NCI-H82 treated with DMSO at 0.1 percent for 48 hours (cell line): ENCODE results near the gene SNRPD3.
"Not testable (repeated sequence)": the region's sequence is repeated elsewhere in the genome, so short reads cannot be mapped to it uniquely, and the experiment has no call there.

ENCODE experiments used
- DNase-seq: peaks from one replicate; lab custom pipeline; 2025; ENCODE audit not compliant: unreplicated experiment; lab: John Stamatoyannopoulos, UW

SNRPD3 gene

DNA sequence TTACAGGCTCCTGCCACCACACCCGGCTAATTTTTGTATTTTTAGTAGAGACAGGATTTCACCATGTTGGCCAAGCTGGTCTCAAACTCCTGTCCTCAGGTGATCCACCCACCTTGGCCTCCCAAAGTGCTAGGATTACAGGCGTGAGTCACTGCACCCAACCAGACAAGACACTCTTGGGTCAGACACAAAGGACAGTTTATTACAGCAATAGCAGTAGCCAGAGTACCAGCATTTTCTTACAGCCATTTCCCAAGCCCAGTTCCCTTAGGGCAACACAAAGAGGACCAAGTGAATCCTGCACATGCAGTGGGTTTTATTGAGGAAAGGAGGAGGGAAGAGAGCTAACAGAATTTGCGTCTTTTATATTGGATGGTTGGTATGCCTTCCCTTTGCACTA, 24.8 kb upstream of the SNRPD3 start:
- not testable (repeated sequence) for DNase-seq

DNA sequence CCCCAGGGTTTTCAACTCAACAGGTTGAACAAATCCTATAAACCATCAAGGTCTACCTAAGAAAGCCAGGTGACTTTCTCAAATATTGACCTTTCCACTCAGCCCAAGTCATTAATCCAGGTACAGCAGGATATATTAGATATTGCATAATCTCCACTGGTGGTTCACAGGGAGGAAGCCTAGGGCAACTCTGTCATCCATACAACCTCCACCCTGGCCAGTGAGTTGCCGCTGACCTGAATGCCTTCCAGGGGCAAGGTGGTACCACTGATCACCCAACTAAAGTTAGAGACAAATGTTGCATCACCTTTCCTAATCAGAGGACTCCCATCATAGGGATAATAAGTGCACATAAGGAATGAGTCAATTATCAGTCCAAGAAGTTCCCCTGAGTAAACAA, 23.7 kb upstream of the SNRPD3 start:
- no peak for DNase-seq

DNA sequence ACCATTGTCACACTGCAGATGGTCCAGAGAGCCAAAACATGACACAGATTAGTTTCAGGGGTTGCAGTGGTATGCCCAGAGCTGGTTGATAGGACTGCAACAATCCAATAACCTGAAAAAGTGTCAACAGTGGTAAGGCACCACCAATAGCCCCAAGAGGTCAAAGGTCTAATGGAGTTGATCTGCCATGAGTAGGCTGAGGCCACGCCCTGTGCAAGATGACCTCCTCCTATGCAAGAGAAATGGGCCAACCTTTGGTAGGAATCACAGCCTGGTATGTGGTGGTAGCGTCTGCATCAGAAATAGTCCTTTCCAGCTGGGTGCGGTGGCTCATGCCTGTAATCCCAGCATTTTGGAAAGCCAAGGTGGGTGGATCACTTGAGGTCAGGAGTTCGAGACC, 20.5 kb upstream of the SNRPD3 start:
- DNase-seq, result no peak

DNA sequence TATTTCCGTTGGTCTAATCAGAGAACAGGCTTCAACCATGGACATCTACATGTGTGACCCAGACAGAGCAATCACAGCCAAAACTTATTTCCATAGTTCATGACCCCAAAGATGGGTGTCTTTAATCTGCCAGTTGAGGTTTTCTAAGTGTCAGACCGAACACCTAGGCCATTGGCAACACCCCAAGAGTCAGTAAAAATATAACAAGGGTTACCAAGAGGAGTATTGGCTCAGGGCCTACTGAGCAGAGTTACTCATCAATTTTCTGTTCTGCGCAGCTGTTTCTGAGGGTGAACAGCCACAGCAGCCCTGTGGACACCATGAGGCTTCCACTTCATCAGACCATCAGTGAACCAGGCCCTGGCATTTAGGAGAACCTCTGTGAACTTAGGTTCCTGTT, 19.7 kb upstream of the SNRPD3 start:
- DNase-seq, result no peak

DNA sequence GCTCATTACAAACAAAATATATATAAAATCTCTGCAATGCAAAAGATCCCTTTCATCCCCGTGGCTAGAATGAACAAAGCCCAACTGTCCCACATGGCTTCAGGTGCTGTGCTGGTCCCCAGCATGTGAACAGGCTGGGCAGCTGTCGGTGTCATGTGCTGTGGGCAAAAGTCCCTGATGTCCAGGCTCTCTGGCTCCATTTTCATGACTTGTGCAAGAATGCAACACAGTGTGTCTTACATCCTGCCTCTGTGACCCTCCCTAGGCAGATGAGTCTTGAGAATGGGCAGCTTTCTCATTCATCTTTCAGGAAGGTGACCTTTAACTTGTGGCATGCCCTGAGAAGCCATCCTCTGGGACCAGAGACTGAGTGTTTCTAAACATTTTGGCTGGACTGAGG, 15.3 kb upstream of the SNRPD3 start:
- DNase-seq, result no peak

DNA sequence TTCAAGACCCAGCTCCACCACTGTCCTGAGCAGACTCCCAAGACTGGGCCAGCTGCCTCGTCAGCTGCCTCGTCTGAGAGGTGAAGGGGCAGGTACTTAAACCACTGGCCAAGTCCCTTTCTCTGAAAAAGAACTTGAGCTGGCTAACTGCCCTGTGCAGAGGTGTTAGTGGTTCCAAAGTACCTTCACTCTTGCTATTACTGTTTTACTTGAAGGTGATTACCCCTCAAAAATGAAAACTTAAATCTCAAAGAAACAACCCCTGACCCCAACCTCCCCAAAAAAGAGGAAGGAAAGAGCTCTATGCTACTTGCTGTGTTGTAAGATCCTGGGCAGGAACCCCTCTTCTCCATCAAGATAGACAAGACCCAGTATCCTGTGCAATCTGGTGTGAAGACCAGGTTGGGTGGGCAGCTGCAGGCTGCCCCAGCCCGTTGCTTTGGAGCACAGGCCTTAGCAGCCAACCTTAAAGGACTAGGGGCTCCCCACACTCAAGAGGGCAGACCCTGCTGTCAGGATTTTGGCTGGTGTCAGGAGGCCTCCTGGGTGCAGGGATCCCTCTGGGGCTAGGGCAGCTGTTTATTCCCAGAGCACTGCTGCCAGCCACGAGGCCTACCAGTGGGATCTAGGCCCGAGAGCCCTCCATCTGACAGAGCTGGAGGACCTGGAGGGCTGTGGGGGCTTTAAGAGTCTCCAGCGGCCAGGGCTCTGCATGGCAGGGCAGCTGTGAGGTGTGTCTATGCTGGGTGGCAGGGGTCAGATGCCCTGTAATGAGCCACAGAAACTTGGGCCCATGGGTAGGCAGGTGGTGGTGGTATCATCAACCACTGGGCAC, 13.9 kb upstream of the SNRPD3 start:
- DNase-seq, result no peak

DNA sequence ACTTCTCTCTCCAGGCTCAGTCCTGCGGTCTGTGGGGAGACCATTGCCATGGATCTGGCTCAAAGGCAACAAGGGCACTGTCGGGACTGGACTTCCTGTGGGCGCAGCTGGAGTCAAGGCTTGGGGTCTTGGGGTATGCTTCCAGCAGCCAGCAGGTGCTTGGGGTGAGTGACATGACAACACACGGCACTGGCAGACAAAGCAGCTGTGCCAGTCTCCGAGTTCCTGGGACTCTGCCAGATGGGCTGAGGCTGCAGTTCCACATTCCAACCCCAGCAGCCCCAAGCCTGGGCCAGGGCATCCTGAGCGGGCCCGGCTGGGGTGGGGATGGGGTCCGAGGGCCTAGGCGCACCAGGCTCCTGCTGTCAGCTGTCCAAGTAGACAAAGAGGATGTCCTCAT, 13.2 kb upstream of the SNRPD3 start:
- no peak for DNase-seq

DNA sequence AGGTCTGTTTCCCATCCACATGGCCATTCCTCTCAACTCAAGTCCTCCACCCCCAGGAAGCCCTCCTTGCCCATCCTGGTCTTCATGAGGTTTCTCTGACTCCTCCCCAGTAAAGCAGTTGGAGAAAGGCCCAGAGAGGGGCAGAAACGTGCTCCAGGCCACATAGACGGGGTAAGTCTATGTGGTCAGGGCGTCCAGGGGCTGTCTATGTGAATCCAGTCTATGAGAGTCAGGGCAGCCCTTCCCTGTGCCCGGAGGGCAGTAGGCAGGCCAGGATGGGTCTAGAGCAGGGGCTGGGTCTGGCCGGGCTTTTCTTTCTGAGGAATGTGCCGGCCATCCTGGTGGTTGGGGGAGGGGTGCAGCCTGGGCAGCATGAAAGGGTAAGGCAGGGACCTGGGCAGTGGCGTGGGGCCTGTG, 12.6 kb upstream of the SNRPD3 start:
- no peak for DNase-seq

DNA sequence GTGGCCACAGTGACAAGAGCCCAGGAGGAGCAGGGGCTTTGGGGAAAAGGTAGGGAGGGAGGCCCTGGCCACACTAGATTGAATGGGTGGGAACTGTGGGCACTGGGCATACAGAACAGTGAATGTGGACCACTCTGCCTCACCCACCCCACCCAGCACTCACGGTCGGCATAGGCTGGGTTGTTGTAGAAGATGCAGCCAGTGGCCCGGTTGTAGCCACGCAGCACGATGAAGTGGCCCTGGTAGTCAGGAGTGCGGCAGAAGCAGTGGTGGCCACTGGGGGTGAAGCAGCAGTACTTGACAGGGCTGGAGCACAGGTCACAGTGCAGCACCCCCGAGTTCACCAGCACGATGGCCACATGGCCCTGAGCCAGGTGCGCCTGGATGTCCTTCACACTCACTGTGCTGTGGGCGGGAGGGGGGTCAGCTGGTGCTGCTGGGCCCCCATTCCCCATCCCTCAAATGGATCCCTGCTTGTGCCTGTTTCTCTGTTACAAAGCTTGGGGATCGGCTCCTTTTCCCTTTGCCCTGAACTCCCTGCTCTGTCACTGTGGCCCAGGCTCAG, 12.0 kb upstream of the SNRPD3 start:
- DNase-seq, result no peak

DNA sequence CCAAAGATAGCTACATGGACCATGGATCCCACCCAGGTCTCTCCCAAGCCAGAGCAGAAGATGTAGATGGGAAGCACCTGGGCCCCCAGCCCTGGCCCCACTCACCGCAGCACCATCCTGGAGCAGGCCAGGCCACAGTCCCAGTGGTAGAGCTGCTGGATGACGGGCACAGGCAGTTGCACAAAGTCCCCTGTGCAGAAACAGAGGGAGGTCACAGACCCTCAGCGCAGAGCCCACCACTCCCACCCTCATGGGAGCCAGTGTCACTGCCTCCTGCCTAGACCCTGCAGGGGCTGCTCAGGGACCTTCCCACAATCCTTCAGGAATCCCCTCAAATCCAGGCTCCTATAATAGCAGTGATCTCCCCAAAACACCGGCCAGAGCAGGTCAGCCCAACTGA, 7.0 kb upstream of the SNRPD3 start:
- DNase-seq, result no peak

DNA sequence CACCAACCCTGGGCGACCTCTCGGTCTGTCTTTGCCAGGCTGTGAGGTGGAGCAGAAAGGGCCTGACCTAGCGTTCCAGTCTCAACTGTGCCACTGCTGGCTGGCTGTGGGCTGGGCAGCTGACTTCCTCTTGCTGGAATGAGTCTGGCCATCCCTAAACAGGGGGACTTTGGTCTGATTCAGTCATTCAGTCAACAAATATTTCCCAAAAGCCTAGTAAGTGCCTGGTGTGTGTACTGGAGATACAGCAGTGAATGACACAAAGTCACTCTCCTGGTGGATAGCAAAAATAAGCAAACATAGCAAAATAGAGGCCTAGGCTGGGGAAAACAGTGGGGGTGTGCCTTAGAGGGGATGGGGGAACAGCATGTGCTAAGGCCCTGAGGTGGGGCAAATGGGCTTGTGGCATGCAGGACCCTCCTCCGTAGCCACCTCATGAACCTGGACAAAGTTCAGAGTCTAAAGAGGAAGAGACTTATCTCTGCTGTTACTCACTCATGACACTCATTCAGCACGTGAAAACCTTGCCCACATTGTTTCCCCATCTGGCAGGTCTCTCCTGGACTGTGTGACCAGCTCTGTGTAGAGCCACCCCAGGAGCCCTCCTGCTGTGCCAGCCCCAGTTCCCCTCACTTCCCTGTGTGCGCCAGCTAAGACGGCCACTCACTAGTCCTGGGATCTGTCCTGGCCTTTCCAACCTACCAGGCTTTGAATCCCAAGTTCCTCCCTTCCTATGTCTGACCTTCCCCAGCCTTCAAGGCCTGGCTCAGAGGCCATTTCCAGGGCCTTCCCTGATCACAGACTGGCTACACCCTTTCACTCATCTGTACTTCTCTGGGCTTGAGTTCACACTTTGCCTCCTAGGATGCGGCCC, 5.5 kb upstream of the SNRPD3 start:
- no peak for DNase-seq

DNA sequence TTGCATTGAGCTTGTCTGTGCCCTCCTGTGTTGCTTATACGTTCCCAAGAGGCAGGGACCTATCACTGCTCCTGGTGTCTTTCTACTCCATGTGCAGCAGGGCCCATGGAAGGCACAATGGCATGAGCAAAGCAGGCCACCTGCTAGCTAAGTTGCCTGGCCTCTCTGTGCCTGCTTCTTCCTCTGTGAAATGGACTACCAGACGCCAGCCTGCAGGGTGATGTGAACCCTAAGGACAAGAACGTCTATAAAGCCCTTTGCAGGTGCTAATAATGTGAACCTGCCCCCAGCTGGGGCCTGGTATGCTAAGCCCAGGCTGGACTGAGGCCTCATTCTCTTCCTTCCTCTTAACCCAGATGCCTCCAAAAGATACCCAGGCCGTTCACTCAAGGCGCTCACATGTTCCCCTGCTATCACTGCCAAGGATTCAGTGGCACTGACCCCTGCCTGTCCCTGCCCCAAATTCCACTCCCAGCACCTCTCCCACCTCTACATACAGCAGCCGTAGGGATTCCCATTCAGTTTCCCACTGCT, 4.8 kb upstream of the SNRPD3 start:
- no peak for DNase-seq

DNA sequence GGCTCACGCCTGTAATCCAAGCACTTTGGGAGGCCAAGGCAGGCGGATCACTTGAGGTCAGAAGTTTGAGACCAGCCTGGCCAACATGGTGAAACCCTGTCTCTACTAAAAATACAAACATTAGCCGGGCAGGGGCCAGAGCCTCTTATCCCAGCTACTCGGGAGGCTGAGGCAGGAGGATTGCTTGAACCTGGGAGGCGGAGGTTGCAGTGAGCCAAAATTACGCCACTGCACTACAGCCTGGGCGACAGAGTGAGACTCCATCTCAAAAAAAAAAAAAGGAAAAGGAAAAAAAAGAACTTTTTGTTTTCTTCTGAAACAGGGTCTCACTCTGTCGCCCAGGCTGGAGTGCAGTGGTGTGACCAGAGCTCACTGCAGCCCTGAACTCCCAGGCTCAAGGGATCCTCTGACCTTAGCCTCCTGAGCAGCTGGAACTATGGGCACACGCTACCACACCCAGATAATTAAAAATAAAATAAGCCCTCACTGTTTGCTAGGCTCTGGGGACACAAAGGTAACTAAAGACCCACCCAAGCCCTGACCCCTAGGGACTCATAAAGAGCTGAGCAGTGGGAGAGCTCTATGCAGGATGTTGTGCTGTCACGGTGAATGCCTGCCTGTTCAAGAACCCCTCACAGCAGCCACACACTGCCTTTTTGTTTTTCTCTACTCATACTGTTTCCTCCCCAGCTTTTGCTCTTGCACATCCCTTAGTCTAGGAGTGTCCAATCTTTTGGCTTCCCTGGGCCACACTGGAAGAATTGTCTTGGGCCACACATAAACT, 3.1 kb upstream of the SNRPD3 start:
- DNase-seq, result not testable (repeated sequence)

DNA sequence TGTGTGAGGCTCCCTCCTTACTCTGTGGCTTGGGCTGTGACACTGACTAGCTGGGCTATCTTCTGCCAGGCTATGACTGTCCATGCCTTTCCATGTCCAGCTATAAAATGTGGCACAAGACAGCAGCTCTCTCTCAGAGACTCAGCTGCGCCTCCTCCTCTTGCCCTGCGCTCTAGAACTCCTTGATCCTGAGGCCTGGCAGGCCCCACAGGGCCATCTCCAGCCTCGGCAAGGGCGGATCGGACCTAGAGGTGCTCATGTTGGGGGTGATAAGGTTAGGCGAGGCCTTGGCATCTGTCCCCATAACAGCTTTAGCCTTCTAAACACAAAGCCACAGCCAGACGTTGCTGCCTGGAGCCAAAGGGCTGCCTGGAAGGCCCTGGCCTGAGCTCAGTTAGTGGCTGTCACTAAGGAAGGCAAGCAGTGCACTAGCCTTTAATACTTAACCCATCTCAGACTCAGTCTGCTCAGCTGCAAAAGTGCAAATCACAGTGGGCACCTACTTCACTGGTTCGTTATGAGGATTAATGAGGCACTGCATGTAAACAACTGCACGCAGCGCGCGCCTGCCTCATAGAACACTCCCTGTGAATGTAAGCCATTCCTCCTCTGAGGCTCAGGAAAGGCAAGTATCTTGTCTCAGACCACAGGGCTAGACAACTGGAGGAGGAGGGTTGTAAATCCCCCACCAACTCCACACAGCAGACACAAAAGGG, 2.0 kb upstream of the SNRPD3 start:
- no peak for DNase-seq

DNA sequence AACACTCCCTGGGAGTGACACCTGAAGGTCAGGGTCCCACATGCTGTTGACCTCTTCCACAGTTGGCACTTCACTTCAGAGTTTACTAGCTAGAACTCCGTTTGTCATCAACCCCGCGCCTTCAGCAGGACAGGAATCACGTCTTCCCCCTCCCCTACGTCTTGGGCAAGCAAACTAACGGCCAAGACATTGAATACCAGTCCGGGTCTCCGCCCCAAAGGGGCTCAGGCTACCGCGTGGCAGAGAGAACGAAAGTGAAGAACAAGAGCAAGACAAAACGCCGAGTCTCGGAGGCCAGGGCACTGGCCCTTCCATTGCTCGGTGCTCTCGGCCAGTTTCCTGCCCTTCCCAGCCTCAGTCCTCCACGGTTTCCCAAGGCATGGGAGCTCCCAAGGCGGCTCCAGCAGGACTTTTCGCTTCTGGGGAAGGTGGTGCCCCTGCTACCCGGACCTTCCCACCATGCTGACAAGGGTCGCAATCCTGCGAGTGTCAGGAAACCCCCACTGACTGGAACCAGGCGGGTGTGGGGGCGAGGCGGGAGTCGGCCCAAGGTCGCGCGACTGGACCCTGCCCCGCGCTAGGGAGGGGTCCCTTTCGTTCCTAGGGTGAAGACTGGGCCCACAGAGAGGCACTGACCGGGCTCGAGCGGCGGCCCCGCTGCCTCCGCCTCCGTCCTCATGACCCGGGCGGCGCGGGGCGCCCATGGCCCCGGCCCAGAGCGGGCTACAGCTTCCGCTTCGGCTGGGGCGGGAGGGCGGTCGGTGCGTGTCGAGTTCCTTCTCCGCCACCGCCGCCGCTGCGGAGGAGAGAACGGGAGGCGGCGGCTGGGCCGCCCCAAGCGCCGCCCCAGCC, 1.3 kb upstream of the SNRPD3 start, which contains the start of gene GUCD1:
TSS of gene GUCD1 (minus strand) at position 826 of the 852 bp plus-strand sequence. CDS start at position 679, 147 bp downstream.
- DNase-seq, result no peak

DNA sequence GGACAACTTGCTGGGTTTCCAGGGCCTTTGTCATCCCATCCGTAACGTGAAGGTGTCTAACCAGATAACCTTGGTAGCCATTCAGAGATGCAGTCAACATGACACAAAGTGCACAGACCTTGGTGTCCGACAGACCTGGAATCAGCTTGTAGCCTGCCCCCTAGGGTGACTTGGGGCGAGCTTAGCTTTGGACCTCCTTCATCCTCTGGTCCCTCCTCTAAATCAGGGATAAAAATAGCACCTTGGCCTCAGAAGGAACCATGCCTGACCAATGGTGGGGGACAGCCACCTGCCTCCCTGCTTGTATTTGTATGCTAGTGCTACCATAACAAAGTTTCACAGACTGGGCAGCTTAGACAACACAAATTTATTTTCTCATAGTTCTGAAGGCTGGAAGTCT, 3.7 kb downstream of the SNRPD3 start:
- DNase-seq, result no peak

DNA sequence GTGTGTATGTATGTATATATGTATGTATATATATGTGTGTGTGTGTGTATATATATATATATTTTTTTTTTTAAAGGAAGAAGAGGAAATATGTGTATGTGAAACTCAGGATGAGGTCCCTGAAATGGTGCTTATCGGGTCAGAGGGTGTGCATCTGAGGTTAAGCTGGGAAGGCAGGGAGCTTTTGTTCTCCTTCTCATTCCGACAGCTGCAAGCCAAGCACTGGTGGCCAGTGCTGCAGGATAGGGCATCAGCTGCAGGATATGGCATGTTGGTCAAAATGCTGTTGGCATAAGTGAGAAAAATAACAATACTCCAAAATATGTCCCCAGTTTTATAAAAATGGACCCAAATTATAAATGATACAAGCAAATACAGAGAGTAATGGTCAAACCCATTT, 7.4 kb downstream of the SNRPD3 start:
- no peak for DNase-seq

DNA sequence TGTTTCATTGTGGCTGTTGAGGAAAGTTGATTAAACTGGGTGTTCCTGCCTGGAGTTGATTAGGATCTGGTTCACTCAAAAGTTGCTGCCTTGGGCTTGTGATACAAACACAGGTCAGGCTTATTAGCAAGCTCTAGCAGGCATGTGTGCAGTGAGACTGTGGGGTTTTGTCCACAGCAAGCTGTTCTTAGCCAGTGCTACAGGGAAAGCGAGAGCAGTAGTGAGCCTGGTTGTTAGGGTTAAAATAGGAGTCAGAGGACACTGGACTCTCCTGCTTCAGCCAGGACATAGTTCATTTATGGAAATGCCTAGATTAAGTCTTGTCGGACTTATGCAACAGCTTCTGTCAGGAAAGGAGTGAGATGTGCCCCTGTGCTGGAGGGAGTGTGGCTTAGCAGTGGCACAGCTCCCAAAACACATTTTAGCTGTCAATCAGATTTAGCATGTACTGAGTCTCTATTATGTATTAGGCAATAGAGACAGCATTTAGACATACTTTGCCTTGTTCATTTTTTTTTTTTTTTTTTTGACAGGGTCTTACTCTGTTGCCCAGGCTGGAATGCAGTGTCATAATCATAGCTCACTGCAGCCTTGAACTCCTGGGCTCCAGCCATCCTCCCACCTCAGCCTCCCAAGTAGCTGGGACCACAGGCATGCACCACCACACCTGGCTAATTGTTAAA, 8.7 kb downstream of the SNRPD3 start:
- no peak for DNase-seq

DNA sequence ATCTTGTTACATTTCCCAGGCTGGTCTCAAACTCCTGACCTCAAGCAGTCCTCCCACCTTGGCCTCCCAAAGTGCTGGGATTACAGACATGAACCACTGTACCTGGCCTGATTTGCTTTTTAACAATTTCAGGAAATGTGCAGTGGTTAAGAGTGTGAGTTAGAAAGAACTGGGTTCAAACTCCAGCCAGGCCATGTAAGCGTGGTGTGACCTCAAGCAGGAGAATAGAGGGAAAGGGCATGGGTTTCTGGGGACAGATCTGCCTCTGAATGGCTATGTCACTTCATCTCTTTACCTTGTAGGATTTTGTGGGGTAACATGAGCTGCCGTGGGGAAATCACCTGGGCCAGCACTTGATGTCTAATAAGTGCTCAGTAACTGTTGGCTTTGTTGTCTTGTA, 9.3 kb downstream of the SNRPD3 start:
- no peak for DNase-seq
